ENCODE measurements around the gene EDIL3.
"Not testable (repeated sequence)": the region's sequence is repeated elsewhere in the genome, so short reads cannot be mapped to it uniquely, and the experiment has no call there.

EDIL3 gene

DNA sequence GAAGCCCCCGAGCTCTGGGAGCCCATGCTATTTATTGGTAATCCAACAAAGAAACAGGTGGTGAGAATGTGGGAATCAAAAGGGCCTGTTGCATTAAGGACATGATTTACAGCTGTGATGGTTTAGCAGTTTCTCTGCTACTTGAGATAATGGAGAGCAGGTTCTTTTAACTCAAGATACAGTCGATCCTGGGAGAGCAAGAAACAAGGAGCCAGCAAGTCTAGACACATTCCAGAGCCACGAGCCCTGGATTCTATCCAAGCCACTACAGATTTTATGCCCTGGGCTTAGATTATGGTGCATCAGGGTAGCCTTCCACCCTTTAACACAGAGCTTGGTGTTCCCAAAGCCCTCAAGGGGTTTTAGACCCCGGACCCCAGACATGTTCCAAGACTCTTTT is 87.0 kb downstream of the EDIL3 start:
- not testable (repeated sequence) for DNase-seq

DNA sequence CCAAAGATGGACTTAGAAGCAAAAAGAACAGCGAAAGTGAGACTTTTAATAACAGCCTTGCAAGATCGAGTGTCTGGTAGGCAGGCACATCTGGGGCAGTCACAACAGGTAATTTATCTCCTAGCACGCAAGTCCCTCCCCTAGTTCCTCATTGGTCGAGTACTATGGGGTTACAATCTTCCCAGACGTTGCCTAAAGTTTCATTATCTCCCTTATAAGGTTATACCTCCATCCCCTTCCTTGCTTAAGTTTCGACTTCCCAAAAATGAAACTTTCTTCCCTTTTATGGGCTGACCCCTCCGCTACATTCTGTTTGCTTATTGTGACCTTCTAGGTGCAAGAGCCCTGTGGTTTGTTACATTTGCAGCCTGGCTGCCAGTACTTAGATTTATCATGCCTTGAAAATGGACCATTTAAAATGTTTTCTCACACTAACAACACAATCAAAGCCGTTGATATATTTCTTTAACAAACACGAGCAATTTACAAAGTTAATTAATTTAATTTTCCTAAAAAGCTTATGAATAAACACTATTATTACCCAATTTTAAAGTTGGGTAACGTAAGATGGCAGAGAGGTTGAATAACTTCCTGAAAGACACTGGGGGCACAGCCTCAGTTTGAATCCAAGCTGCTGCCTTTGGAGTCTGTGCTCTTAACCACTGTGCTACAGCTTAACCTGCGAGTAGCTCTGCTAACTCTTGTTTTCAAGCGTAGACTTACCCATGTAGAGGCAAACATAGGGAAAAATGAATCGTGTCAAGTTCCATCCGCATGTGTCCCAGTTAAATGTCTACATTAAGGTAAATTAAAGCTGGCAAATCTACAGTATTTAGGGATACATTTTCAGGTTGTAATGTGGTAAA is 91.7 kb downstream of the EDIL3 start:
- no peak for DNase-seq

DNA sequence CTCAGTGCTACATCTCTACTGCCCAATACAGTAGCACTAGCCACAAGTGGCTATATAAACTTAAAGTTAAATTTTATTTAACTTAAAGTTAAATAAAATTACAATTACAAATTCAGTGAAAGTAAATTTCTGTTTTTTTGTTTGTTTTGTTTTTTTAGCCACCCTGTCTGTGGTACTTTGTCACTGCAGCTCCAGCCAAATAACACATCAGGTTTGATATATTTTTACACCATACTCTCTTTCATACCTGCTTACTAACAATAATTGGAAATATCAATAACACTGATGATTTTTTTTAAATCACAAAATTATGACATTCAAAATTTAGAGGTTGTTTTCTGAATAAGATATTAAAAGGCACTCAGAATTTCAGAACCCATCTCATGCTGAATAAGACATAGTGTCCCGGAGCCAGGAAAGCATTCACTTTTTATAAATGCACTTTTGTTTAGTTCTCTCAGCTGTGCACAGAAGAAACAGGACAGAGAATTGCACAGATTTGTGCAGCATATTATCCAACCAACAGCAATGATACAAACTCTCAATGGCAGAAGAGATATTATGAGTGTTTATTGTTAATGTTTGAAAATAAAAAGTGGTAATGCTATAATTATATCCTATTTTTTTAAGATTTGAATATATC is 92.6 kb downstream of the EDIL3 start:
- no peak for DNase-seq

DNA sequence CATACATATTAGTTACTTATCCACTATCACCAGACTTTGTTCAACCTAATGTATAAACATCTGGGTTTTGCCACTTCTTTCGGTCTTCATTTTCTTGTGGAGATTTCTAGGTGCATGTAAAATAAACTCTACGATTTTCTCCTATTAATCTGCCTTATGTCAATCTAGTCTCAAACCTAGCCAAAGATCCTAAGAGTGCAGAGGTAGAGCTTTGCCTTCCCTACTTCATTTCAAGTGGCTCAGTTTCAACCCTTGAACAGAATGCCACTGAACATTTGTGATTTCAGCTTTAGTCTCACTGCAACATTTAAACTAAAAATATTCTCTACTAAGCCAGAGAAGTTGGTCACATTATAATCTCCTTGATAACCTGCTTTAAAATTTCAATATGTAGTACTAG is 94.0 kb downstream of the EDIL3 start:
- no peak for DNase-seq

DNA sequence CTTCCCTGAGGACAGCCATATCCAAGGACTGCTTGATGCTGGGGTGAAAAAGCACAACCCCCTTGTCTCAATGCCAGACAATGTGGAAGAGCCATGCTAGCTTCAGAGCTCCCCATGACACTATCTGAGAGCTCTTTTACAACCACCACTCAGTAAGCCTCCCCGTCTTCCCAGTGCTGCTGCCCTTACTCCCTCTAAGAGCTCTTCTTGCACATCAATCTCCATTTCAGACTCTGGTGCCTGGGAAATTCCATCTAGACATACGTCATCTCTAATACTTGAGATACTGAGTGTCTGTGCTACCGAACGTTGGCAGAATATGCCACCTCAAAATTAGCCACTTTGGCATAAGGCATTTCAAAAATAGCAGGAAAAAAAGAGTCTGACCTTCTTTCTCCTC is 94.5 kb downstream of the EDIL3 start:
- DNase-seq = no peak

DNA sequence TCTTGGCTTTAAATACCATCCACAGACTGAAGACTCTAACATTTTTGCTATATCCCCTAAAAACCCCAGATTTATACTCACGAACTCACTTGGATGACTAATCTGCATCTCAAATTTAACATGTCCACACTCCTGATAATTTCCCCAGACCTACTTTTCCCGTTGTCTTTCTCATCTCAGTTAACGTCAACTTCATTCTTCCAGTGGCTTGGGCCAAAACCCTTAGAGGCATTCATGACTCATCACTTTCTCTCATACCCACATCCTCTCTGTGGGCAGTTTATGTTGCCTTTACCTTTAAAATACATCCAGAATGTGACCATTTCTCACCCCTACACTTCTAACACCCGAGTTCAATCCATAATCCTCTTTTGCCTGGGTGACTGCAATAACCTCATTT is 96.7 kb downstream of the EDIL3 start:
- DNase-seq = no peak

DNA sequence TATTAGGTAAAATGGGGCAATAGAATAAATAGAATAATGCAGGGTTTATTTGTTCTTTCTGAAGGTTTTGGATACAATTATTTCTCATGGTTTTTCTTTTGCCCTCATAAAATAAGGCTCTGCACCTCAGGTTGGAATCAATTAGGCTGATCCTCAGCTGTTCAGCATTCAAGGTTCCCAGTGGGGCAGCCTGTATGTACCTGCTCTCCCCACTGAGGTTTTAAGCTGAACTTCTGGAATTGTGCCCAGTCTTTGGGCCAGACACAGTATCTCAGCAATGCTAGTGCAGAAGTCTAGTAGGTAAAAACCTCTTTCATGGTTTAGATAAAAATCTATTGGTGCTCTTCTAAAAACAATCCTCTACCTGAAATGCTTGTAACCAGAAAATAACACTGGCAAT is 98.0 kb downstream of the EDIL3 start:
- DNase-seq = no peak

DNA sequence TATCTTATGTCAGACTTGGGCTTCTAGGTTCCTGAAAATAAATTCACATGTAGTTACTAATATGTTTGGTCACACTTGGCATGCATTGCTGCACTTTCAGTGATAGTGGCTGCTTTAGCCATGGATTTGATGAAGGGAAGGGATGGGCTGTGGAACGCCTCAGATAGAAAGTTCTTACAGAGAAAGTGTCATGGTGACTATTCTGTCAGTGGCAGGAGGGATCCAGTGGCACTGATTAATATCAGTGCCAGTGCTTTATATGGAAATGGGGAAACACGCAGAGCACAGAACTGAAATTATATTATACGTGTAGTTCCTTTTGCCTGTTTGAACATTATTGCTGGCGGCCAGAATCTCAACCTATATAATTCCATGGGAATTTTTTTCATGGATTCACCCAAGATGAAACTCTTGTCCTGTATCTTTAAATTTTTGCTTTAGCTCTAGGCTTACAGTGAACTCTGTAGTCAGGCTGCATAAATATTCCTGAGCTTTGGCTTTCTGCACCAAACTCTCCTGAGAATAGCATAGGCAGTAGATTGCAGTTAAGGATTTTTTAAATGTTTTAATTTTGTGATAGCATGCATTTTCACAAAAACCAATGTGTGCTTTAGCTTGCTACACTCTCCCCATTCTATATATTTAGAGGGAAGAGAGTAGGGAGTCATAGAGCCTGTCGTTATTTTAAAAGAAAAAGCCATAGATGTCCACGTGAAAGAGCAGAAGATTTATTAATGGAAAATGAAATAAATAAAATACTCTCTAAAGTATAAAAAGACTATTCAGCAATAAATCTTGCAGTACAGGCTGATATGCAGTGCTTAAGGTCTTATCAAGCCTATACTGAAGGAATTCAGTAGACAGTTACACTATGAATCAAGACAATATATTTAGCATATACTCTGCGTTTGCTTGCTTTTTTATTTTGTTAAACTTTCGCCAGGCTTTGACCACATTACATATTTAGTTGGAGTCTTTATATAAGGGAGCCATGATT is 98.7 kb downstream of the EDIL3 start:
- DNase-seq = no peak

DNA sequence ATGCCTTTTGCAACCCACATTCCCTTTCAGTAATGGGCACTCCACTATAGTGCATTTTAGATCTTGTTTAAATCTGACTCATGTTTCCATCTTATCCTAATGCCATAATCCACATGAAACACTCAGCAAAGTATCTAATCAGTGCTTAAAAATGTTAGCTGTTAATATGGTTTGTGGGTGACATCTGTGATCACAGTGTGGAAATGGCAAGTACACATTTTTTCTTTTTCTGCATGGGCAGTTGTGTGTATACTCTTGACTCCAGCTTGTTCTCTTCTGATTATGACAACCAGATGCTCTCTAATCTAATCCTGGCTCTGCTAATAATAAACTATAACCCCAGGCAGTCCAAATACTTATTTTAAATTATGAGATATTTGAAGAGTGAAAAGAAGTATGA is 103.3 kb downstream of the EDIL3 start:
- no peak for DNase-seq

DNA sequence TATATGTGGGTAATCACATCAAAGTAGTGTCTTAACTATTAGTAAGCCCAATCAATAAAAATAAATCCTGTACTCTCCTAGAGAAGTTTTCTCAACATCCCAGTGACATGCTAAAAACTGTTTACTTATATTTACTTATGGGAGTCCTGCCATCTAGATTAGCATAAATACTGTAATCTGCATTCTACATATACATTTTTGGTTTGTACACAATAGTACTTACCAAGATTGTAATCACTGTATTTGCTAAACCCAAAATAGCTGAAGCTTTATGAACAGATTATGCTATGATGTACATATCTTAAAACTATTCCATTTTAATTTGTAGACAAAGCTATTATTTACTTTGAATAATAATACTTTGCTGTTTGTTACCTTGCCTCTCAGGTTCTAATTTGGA is 105.4 kb downstream of the EDIL3 start:
- no peak for DNase-seq

DNA sequence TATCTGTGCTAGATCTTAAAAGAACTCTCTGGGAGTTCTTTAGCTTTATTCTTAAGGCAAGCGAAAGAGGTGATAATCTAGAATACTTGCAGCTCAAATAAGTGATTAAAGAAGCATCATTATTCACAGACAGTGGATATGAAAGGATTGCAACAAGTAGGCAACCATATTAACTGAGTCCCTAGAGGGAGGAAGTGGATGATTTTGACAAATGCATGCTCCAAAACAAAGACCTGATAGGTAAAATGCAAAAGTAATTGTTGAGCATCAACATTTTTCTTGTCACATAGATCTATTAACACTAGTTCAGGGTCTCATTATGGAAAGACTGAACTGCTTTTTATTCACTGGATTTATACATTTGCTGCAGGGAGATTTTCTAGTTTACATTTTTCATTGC is 109.1 kb downstream of the EDIL3 start:
- DNase-seq = no peak

DNA sequence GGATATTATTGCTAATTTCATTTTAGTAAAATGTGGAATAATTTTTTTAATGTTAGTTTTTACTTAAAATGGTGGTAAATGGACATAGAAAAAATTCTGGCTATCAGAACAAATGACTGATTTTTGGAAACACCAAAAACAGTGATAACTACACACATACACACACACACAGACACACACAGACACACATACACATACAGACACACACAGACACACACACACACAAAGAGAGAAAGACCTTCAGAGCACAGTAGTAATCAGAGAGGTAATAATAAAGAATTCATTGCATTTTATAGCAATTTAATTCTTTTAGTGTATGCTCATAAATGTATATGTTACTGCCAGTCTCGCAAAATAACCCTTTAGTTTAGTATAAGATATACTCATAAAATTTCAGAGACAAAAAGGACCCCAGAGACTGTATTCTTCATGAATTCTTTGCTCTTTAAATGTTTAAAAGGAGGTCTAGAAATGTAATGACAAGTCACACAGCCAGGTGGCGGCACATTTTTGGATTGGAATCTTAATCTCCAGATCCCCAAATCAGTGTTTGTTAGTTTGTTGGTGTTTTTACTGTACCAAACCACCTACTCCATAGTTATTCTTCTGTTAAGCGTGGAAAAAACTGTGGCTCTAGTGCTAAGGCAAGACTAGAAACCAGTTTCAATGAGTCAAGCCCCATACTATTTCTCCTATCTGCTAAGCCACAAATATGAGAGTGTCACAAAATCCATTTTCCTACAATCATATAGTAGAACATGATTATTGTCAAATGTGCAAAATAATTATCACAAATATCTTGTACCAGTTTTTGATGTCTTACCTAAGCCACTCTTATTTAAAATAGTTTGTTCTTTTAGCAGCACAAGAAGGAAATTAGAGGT is 109.9 kb downstream of the EDIL3 start:
- DNase-seq = no peak

DNA sequence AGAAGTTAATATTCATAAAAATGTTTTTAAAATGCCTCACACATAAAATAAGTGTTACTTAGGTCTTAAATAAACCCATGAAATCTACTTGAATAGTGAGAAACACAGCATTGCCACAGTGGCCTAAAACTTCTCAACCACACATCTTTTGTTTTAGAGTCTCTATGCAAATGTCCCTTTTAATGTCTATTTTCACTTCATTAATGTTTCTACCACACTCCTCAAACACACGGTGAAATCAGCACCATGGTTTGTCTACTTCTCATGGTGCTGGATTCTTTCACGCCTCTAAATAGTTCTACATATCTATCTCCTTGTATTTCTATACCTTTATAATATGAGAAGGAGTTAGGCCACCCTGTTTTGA is 111.2 kb downstream of the EDIL3 start:
- DNase-seq = no peak

DNA sequence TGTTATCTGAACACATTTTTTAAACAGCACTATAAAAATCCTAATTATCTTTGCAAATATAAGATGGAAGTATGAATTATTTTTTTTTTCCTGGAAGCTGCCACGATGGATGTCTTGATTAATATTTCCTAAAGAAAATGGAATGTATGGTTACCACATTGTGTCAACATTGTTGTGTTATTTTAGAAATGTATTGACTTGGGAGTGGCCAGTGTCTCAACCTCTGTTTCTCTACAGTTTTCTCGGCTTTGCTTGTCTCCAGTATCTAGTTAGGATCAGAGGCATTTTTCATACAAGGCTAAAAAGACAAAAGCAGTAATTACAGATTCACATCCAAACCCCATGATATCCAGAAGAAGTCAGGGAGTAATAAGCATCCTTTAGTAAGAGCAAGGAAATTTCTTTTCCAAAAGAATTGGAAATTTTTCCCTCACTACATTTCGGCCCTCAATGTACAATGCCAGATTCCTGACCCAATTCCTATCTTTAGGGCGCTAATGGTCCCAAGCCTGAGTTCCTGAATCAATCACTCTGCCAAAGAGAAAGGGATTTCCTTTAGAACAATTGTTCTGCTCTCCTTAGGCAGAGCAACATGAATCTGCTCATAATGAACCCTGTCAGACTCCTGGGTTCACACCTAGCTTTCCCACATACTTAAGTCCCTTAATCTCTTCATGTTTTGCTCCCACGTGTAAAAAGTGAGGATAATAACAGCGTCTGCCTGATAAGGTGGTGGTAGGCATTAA is 111.7 kb downstream of the EDIL3 start:
- DNase-seq = no peak

DNA sequence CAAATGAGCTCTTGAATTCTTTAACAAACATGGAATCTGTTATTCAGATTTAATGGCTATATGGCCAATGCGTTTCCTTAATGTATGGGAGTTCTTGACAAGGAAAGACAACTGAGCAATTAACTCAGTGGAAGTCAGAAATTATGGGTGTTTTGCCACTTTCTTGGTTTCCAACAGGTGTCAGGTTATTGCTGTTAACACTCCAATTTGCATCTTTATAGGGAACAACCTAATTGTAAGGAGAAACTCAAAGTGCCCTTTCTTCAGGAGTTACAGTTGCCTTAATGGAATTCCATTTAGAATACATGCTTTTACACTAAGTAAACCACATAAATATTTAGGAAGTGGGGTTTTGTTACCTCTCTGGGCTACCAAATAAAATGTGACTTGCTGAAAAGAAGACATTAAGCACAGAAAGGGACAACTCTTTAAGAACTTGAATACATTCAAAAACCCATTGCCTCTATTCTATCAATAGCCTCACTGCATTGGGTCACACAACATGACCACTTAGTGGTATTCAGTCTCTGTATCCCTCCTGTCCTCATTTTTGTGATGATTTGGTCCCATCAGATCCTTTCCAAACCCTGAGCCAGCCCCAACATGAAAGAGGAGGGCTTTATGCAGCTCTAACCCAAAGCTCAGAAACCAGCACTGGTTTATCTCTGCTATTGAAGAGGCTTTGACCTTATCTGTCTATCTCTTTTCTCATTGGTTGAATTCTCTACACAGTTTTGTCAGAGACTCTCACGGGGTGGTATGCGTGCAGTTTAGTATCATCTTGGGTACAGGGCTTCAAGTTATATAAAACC is 118.7 kb downstream of the EDIL3 start:
- DNase-seq = no peak

DNA sequence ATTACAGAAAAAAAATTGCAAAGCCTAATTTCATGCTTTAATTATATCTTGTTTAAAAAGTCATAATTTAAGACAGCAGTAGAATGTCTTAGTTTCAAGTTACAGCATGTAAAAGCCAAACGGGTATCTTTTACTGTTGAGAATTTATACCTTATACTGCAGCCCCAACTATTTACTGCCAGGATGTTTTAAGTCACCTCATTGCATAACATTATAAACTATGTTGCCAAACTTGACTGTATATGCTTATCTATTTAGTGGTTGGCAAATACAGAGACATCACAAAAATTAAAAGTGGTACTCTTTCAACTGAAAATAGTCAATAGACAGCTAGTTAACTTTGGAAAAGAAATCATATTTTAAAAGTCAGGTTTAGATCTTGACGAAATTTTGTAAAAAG is 119.5 kb downstream of the EDIL3 start:
- DNase-seq = no peak

DNA sequence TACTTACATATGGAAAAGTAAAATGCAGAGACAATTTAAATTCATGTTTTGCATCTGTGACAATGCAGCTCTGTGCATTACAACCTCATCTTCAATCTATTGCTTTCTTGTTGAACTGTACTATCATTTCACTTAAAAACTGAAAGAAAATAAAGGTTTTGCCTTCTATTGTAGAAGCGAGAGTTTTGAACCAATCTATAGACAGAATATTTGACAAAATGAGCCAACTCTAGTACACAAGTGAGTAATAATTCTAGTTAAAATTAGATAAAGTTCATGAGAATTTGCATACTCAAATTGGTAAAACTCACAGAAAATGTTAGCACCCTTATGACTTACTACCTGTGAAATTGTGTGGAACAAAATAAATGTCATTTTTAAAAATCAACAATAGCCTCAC is 123.7 kb downstream of the EDIL3 start:
- no peak for DNase-seq

DNA sequence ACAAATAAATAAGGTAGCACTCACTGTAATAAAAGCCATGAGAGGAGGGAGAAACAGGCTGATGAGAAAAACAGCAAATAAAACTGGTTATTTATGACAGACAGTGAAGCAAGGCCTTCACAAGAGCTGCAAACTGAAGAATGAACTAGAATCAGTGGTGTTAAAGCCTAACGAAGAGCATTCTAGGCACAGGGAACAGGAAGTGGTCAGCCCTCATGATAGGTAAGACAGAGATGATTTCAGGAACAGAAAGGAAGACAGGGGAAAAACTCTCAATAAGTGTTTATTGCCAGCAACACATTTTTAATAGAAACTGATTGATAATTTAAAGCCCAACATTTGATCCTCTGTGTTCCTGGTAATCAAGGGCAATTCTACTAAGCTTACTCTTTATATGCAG is 124.5 kb downstream of the EDIL3 start:
- no peak for DNase-seq

DNA sequence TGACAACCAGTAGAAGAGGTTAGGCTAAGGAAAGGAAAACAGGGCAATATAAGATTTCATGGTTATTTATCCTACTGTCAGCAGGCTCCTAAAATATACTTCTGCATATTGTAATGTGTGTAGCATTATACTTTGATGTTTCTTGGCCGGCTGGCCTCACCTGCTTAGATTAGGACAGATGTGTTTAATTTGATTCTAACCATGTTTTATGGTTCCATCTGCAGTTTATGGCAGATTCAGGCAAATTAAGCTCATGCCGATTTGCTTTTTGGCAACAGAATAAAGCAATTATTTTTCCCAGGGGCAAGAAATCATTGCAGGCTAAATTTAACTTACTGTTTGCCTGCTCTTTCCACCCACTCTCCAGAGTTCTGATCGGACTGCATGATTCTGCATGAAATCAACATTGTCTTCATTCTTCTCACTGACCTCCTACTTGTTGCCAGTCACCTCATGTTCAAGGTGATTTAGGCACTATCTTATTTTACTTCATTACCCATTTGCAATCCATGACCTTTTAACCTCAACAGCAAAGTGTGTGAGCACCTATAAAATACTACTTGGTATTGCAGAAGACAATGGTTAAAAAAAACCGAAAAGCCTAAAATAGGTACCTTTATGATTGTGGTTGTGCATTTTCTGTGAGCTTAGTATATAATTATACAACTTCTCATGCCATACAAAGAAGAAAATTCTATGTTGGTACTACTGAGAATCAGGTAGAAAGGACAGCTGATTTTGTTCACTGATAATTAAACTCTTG is 125.2 kb downstream of the EDIL3 start:
- no peak for DNase-seq

DNA sequence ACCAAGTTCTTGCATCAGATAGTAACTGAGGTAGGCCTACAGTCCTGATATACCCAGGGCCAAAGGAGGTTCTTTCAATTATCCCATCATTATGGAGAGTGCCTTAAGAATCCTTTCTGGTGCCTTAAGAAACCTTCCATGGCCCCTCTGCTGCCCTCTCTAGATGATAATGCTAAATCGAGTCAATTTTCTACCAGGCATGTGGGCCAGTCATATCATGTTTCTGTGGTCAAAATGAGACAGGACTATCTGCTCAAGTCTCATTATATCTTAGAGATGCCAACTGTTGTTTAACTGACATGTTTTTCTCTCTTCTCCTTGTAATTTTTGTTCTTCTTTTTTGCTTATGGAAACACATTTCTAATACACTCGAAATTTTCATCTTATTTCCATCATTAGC is 127.6 kb downstream of the EDIL3 start:
- no peak for DNase-seq

All from NCI-H1417 treated with DMSO at 0.1 percent for 48 hours (cell line).